Femur (tissue), 1 donor: ENCODE measurements around the gene CEACAM1.
"Not testable (repeated sequence)": the region's sequence is repeated elsewhere in the genome, so short reads cannot be mapped to it uniquely, and the experiment has no call there.

ENCODE experiments used
- DNase-seq: peaks from one replicate; pipeline ENCODE4 v3.0.0-alpha.2; 2017

The CEACAM1 gene

GRCh38 chr19:42528354-42529247 is at the start of gene CEACAM1:
Gene CEACAM1, minus strand, starts transcription at chr19:42528481. Its CDS starts 107 bp downstream, at chr19:42528374.
- peak; percentile 44 for DNase-seq

- no peak for DNase-seq
Observed at GRCh38 chr19:42577016-42577415, 48.7 kb upstream of the CEACAM1 start.

GRCh38 chr19:42576241-42576640 is 48.0 kb upstream of the CEACAM1 start:
- DNase-seq = no peak

GRCh38 chr19:42573642-42574041 is 45.4 kb upstream of the CEACAM1 start:
- DNase-seq = no peak

- DNase-seq = no peak
Observed at GRCh38 chr19:42571116-42571515, 42.8 kb upstream of the CEACAM1 start.

GRCh38 chr19:42569193-42569592 is 40.9 kb upstream of the CEACAM1 start:
- DNase-seq = no peak

- DNase-seq = no peak
Observed at GRCh38 chr19:42568006-42568405, 39.7 kb upstream of the CEACAM1 start.

- DNase-seq = no peak
Observed at GRCh38 chr19:42567567-42567966, 39.3 kb upstream of the CEACAM1 start.

GRCh38 chr19:42563352-42564210 is 35.3 kb upstream of the CEACAM1 start:
- no peak for DNase-seq

- DNase-seq = no peak
Observed at GRCh38 chr19:42561512-42561911, 33.2 kb upstream of the CEACAM1 start.

- no peak for DNase-seq
Observed at GRCh38 chr19:42560731-42561130, 32.5 kb upstream of the CEACAM1 start.

- no peak for DNase-seq
Observed at GRCh38 chr19:42558450-42559150, 30.3 kb upstream of the CEACAM1 start.

GRCh38 chr19:42557386-42557871 is 29.1 kb upstream of the CEACAM1 start:
- DNase-seq = not testable (repeated sequence)

GRCh38 chr19:42555801-42556200 is 27.5 kb upstream of the CEACAM1 start:
- no peak for DNase-seq

- peak; percentile 38 for DNase-seq
Observed at GRCh38 chr19:42555317-42555716, 27.0 kb upstream of the CEACAM1 start.

- DNase-seq = no peak
Observed at GRCh38 chr19:42554046-42554575, 25.8 kb upstream of the CEACAM1 start.

GRCh38 chr19:42553292-42554045 is 25.2 kb upstream of the CEACAM1 start:
- DNase-seq = peak; percentile 48

- DNase-seq = no peak
Observed at GRCh38 chr19:42552086-42553065, 24.1 kb upstream of the CEACAM1 start.

- DNase-seq = not testable (repeated sequence)
Observed at GRCh38 chr19:42550521-42550920, 22.2 kb upstream of the CEACAM1 start.

- DNase-seq = not testable (repeated sequence)
Observed at GRCh38 chr19:42549067-42549466, 20.8 kb upstream of the CEACAM1 start.
